WTC11 (cell line): ENCODE results near the gene GRB10. TPM values are rescaled to one million over a fixed set of nuclear protein-coding genes. Genes with fewer than 3 reads are reported as not detected.

ENCODE experiments used
- ATAC-seq: fragments of 200-7000 bp; cut with Tn5 transposase; 2 replicates; pipeline ENCODE4 v1.10.0; 2021; ENCODE audit warnings: mild to moderate bottlenecking, moderate library complexity
- CTCF ChIA-PET: fragments of 300-600 bp; sonication (Branson Sonifier 250); formaldehyde crosslinking; loops from one replicate; lab custom pipeline; 2021; ENCODE audit warnings: antibody characterized with exemption; lab: Charles Lee
- POLR2A ChIA-PET: fragments of 350-600 bp; sonication (Branson Sonifier 250); formaldehyde crosslinking; loops from one replicate; lab custom pipeline; 2021; ENCODE audit warnings: antibody characterized with exemption; lab: Charles Lee
- DNase-seq: peaks from one replicate; pipeline ENCODE4 v3.0.0; 2021; ENCODE audit warnings: low spot score
- H3K27ac Mint-ChIP-seq: 2 replicates; pipeline ENCODE4 v1.8.0; 2021; ENCODE audit warnings: mixed read lengths
- H3K27me3 Mint-ChIP-seq: 2 replicates; pipeline ENCODE4 v1.8.0; 2021; ENCODE audit warnings: low read depth, mild to moderate bottlenecking, moderate library complexity, mixed read lengths
- H3K36me3 Mint-ChIP-seq: 2 replicates; pipeline ENCODE4 v1.8.0; 2021; ENCODE audit warnings: mixed read lengths
- H3K4me1 Mint-ChIP-seq: 2 replicates; pipeline ENCODE4 v1.8.0; 2022; ENCODE audit warnings: mixed read lengths
- H3K4me3 Mint-ChIP-seq: 2 replicates; pipeline ENCODE4 v1.8.0; 2021; ENCODE audit warnings: mild to moderate bottlenecking, moderate library complexity, mixed read lengths
- H3K9me3 Mint-ChIP-seq: 2 replicates; pipeline ENCODE4 v1.8.0; 2021; ENCODE audit warnings: mixed read lengths
- AR ChIP-seq: fragments of 250-450 bp; sonication (Bioruptor Pico); IDR thresholded peaks from 2 replicates; pipeline ENCODE4 v1.9.0; 2021; ENCODE audit warnings: mild to moderate bottlenecking
- ATF6 ChIP-seq: sonication (generic); formaldehyde crosslinking; IDR thresholded peaks from 2 replicates; pipeline ENCODE4 v1.8.1; 2023; ENCODE audit warnings: mild to moderate bottlenecking, missing genetic modification reagents
- CTCF ChIP-seq: fragments of 200-600 bp; IDR thresholded peaks from 2 replicates; pipeline ENCODE4 v1.8.0; 2022; ENCODE audit warnings: antibody characterized with exemption
- ELF4 ChIP-seq: sonication (generic); formaldehyde crosslinking; IDR thresholded peaks from 2 replicates; pipeline ENCODE4 v1.8.1; 2022; ENCODE audit warnings: low read depth, mild to moderate bottlenecking, moderate library complexity, missing genetic modification reagents
- ERG ChIP-seq: fragments of 250-450 bp; sonication (Bioruptor Pico); IDR thresholded peaks from 2 replicates; pipeline ENCODE4 v1.8.0; 2021; ENCODE audit warnings: mild to moderate bottlenecking
- GRHL2 ChIP-seq: fragments of 250-450 bp; sonication (Bioruptor Pico); IDR thresholded peaks from 2 replicates; pipeline ENCODE4 v1.8.0; 2022; ENCODE audit warnings: mild to moderate bottlenecking, moderate library complexity; ENCODE audit not compliant: insufficient replicate concordance, severe bottlenecking
- IRF1 ChIP-seq: sonication (generic); formaldehyde crosslinking; IDR thresholded peaks from 2 replicates; pipeline ENCODE4 v1.8.0; 2023; ENCODE audit warnings: missing genetic modification reagents
- MLX ChIP-seq: sonication (generic); formaldehyde crosslinking; IDR thresholded peaks from 2 replicates; pipeline ENCODE4 v1.8.1; 2023; ENCODE audit warnings: mild to moderate bottlenecking, missing genetic modification reagents, moderate library complexity
- MXD4 ChIP-seq: fragments of 250-450 bp; sonication (Bioruptor Pico); IDR thresholded peaks from 2 replicates; pipeline ENCODE4 v1.8.0; 2021; ENCODE audit warnings: mild to moderate bottlenecking, moderate library complexity, borderline replicate concordance
- NFATC4 ChIP-seq: fragments of 250-450 bp; sonication (Bioruptor Pico); IDR thresholded peaks from 2 replicates; pipeline ENCODE4 v1.9.0; 2021; ENCODE audit warnings: mild to moderate bottlenecking
- NFYB ChIP-seq: sonication (generic); formaldehyde crosslinking; conservative IDR thresholded peaks from 2 replicates; pipeline ENCODE4 v1.8.0; 2022; ENCODE audit warnings: low read depth, missing genetic modification reagents
- NR1H2 ChIP-seq: sonication (generic); formaldehyde crosslinking; IDR thresholded peaks from 2 replicates; pipeline ENCODE4 v1.9.0; 2021; ENCODE audit warnings: mild to moderate bottlenecking, moderate library complexity, missing genetic modification reagents
- PRDM15 ChIP-seq: sonication (generic); formaldehyde crosslinking; IDR thresholded peaks from 2 replicates; pipeline ENCODE4 v1.8.0; 2022; ENCODE audit warnings: missing genetic modification reagents
- ZBTB21 ChIP-seq: sonication (generic); formaldehyde crosslinking; IDR thresholded peaks from 2 replicates; pipeline ENCODE4 v1.8.1; 2023; ENCODE audit warnings: mild to moderate bottlenecking, missing genetic modification reagents, borderline replicate concordance
- ZNF317 ChIP-seq: sonication (generic); formaldehyde crosslinking; IDR thresholded peaks from 2 replicates; pipeline ENCODE4 v1.8.1; 2023; ENCODE audit warnings: low read depth, mild to moderate bottlenecking, moderate library complexity, missing genetic modification reagents, borderline replicate concordance
- total RNA-seq: library from RNA; stranded (reverse); gene quantifications from 3 replicates; pipeline ENCODE4 v1.2.3, GENCODE V29; 2021

GRB10 gene
- total RNA-seq, 1 experiment from 2014 or later, result 103 TPM

- no peak for TF ChIP-seq PRDM15 (CRISPR knock-in tag)
- TF ChIP-seq IRF1 (CRISPR knock-in tag), result no peak
- no peak for TF ChIP-seq NR1H2 (CRISPR knock-in tag)
- TF ChIP-seq MLX (CRISPR knock-in tag), result no peak
- TF ChIP-seq, all 79 proteins: peak for 6
Measured at GRCh38 chr7:50782375-50783208, at the start of gene GRB10 (continued).

GRCh38 chr7:50828801-50829200, 46.1 kb upstream of the GRB10 start:
- Mint-ChIP-seq H3K4me3 (no peak overlapping the region), H3K27me3 (peaks cover 4% of the 10 kb centered on the region), H3K9me3 (peaks cover 6% of the 10 kb centered on the region), H3K27ac (no peak overlapping the region), H3K36me3 (no peaks in the 10 kb centered on the region), H3K4me1 (peaks cover 13% of the 10 kb centered on the region)
- ATAC-seq (no peak), DNase-seq (no peak)
- ChIA-PET CTCF (no interaction called here), POLR2A (no interaction called here)
- no peak for TF ChIP-seq GRHL2 (CRISPR knock-in tag)
- no peak for TF ChIP-seq ZNF317 (CRISPR knock-in tag)
- no peak for TF ChIP-seq MXD4
- TF ChIP-seq CTCF, result no peak
- TF ChIP-seq ERG (CRISPR knock-in tag), result no peak
- no peak for TF ChIP-seq ZBTB21
- no peak for TF ChIP-seq AR (CRISPR knock-in tag)
- no peak for TF ChIP-seq NFATC4 (CRISPR knock-in tag)
- no peak for TF ChIP-seq ELF4 (CRISPR knock-in tag)
- no peak for TF ChIP-seq ATF6 (CRISPR knock-in tag)
- no peak for TF ChIP-seq NFYB (CRISPR knock-in tag)
